H1 (cell line): ENCODE results near the gene ZNF691. TPM values are rescaled to one million over a fixed set of nuclear protein-coding genes. Genes with fewer than 3 reads are reported as not detected.

Experiments used
- CBX5 ChIP-seq: fragments of 300-800, 300-1000 bp; sonication (generic); IDR thresholded peaks from 2 replicates; pipeline ENCODE4 v1.7.1; 2016; ENCODE audit warnings: antibody characterized with exemption, low read length, low read depth
- EZH2 ChIP-seq: fragments of 200-600 bp; sonication (generic); IDR thresholded peaks from 2 replicates; pipeline ENCODE4 v1.7.1; 2012; ENCODE audit warnings: low read depth, mild to moderate bottlenecking, moderate library complexity, low read length, inconsistent platforms; ENCODE audit not compliant: severe bottlenecking
- POLR2A ChIP-seq, 2 experiments: IDR thresholded peaks; 1 replicate in 1 of 2; 2 replicates in 1 of 2; pipeline ENCODE4 v1.6.1; 2011; ENCODE audit warnings: low read depth in 2 of 2, low read length in 2 of 2, mild to moderate bottlenecking in 2 of 2; ENCODE audit errors: control extremely low read depth in 1 of 2
- polyA plus RNA-seq, 7 experiments: library from polyadenylated mRNA; depleted of rRNA in 3 of 7; stranded (reverse) in 5 of 7; unstranded in 2 of 7; fragments of >200 nt in 5 of 7; fragments of 200-250 nt in 2 of 7; gene quantifications; 1 replicate in 5 of 7; 2 replicates in 1 of 7; 4 replicates in 1 of 7; pipeline versions ENCODE4 v1.2.1 to v1.2.3, GENCODE V29; 2011 to 2013; ENCODE audit warnings: missing spikeins in 2 of 7, mixed read lengths in 2 of 7
- total RNA-seq: library from RNA; stranded (reverse); fragmentation: NEBNext Ultra II Directional; extraction: Animal tissue kit (Norgen Biotek cat#: 25700); gene quantifications from 2 replicates; pipeline ENCODE4 v1.2.1, GENCODE V29; 2021
- TF ChIP-seq, protein P1 (sequence below): IDR thresholded peaks from 2 replicates; pipeline ENCODE4 v1.6.1; 2011; ENCODE audit warnings: low read length, improper control_type of control experiment
- TF ChIP-seq, protein P2 (sequence below): fragments of 300-600 bp; sonication (generic); IDR thresholded peaks from 2 replicates; pipeline ENCODE4 v1.7.1; 2012; ENCODE audit warnings: low read length, moderate library complexity, mild to moderate bottlenecking, inconsistent platforms; ENCODE audit not compliant: insufficient replicate concordance

The ZNF691 gene
- total and polyA plus RNA-seq, 2 of the 8 experiments (the other 6 are each of a cell fraction or from before 2014, with no cell fraction given) = 19.5 TPM

DNA sequence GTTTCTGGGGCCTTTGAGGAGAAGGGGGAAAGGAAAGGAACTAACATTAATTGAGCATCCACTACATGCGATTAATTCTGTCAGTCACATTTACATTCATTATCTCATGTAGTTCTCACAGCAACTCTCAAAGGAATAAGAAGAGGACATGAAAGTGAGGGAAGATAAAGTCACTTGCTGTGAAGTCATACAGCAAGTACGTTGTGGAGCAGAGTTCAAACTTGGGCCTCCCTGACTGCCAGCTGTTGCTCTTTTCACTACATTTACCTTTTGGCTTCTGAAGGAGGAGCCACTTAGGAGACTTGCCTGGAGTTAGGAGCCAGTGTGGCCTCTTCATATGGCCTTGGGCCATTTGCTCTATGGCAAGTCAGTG, 6.2 kb downstream of the ZNF691 start (continued):
- TF ChIP-seq, protein P1, sequence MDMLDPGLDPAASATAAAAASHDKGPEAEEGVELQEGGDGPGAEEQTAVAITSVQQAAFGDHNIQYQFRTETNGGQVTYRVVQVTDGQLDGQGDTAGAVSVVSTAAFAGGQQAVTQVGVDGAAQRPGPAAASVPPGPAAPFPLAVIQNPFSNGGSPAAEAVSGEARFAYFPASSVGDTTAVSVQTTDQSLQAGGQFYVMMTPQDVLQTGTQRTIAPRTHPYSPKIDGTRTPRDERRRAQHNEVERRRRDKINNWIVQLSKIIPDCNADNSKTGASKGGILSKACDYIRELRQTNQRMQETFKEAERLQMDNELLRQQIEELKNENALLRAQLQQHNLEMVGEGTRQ = no peak
- TF ChIP-seq, protein P2, sequence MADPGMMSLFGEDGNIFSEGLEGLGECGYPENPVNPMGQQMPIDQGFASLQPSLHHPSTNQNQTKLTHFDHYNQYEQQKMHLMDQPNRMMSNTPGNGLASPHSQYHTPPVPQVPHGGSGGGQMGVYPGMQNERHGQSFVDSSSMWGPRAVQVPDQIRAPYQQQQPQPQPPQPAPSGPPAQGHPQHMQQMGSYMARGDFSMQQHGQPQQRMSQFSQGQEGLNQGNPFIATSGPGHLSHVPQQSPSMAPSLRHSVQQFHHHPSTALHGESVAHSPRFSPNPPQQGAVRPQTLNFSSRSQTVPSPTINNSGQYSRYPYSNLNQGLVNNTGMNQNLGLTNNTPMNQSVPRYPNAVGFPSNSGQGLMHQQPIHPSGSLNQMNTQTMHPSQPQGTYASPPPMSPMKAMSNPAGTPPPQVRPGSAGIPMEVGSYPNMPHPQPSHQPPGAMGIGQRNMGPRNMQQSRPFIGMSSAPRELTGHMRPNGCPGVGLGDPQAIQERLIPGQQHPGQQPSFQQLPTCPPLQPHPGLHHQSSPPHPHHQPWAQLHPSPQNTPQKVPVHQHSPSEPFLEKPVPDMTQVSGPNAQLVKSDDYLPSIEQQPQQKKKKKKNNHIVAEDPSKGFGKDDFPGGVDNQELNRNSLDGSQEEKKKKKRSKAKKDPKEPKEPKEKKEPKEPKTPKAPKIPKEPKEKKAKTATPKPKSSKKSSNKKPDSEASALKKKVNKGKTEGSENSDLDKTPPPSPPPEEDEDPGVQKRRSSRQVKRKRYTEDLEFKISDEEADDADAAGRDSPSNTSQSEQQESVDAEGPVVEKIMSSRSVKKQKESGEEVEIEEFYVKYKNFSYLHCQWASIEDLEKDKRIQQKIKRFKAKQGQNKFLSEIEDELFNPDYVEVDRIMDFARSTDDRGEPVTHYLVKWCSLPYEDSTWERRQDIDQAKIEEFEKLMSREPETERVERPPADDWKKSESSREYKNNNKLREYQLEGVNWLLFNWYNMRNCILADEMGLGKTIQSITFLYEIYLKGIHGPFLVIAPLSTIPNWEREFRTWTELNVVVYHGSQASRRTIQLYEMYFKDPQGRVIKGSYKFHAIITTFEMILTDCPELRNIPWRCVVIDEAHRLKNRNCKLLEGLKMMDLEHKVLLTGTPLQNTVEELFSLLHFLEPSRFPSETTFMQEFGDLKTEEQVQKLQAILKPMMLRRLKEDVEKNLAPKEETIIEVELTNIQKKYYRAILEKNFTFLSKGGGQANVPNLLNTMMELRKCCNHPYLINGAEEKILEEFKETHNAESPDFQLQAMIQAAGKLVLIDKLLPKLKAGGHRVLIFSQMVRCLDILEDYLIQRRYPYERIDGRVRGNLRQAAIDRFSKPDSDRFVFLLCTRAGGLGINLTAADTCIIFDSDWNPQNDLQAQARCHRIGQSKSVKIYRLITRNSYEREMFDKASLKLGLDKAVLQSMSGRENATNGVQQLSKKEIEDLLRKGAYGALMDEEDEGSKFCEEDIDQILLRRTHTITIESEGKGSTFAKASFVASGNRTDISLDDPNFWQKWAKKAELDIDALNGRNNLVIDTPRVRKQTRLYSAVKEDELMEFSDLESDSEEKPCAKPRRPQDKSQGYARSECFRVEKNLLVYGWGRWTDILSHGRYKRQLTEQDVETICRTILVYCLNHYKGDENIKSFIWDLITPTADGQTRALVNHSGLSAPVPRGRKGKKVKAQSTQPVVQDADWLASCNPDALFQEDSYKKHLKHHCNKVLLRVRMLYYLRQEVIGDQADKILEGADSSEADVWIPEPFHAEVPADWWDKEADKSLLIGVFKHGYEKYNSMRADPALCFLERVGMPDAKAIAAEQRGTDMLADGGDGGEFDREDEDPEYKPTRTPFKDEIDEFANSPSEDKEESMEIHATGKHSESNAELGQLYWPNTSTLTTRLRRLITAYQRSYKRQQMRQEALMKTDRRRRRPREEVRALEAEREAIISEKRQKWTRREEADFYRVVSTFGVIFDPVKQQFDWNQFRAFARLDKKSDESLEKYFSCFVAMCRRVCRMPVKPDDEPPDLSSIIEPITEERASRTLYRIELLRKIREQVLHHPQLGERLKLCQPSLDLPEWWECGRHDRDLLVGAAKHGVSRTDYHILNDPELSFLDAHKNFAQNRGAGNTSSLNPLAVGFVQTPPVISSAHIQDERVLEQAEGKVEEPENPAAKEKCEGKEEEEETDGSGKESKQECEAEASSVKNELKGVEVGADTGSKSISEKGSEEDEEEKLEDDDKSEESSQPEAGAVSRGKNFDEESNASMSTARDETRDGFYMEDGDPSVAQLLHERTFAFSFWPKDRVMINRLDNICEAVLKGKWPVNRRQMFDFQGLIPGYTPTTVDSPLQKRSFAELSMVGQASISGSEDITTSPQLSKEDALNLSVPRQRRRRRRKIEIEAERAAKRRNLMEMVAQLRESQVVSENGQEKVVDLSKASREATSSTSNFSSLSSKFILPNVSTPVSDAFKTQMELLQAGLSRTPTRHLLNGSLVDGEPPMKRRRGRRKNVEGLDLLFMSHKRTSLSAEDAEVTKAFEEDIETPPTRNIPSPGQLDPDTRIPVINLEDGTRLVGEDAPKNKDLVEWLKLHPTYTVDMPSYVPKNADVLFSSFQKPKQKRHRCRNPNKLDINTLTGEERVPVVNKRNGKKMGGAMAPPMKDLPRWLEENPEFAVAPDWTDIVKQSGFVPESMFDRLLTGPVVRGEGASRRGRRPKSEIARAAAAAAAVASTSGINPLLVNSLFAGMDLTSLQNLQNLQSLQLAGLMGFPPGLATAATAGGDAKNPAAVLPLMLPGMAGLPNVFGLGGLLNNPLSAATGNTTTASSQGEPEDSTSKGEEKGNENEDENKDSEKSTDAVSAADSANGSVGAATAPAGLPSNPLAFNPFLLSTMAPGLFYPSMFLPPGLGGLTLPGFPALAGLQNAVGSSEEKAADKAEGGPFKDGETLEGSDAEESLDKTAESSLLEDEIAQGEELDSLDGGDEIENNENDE = no peak
- TF ChIP-seq CBX5 (no peak), POLR2A (IDR thresholded peaks at IDR 0.05; ENCODE audit: control extremely low read depth in 1 of 2, low read depth in 2 of 2, low read length in 2 of 2) (no peak), EZH2 (no peak)
